ENCODE measurements around the gene ATP2B1.

DNA sequence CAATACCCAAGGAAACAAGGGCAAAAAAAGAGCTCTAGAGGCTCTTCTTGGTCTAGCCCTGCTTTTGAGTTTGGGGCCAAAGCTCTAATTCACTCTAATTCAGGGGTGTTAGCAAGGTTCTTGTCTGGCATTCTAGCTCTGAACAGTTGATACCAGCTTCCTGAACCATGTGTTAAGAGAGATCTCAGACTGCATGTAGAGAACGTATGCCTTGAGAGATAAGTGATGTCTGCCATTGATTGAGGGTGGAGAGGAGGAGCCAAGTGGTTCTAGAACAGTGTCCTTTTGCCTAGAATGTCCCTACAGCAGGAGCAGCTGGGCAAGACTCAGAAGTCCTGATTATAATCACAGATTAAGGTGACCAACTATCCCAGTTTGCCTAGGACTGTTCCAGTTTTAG is 164.6 kb downstream of the ATP2B1 start:
- TF ChIP-seq POLR2AphosphoS5 (IDR thresholded peaks at IDR 0.05) (no peak), EP300 (IDR thresholded peaks at IDR 0.05) (no peak), POLR2A (IDR thresholded peaks at IDR 0.05) (no peak)
- TF ChIP-seq, protein P1, sequence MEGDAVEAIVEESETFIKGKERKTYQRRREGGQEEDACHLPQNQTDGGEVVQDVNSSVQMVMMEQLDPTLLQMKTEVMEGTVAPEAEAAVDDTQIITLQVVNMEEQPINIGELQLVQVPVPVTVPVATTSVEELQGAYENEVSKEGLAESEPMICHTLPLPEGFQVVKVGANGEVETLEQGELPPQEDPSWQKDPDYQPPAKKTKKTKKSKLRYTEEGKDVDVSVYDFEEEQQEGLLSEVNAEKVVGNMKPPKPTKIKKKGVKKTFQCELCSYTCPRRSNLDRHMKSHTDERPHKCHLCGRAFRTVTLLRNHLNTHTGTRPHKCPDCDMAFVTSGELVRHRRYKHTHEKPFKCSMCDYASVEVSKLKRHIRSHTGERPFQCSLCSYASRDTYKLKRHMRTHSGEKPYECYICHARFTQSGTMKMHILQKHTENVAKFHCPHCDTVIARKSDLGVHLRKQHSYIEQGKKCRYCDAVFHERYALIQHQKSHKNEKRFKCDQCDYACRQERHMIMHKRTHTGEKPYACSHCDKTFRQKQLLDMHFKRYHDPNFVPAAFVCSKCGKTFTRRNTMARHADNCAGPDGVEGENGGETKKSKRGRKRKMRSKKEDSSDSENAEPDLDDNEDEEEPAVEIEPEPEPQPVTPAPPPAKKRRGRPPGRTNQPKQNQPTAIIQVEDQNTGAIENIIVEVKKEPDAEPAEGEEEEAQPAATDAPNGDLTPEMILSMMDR (IDR thresholded peaks at IDR 0.05), result no peak
